DND-41 (cell line): Measurements from ENCODE around the gene CBLN4.

Experiments
- ATAC-seq: fragments of 200-7000 bp; cut with Tn5 transposase; 3 replicates; pipeline ENCODE4 v1.9.1; 2021; ENCODE audit warnings: low read depth; ENCODE audit not compliant: insufficient read depth
- DNase-seq: peaks from one replicate; pipeline ENCODE4 v3.0.0-alpha.2; 2020
- H2AFZ ChIP-seq: 2 replicates; pipeline ENCODE4 v1.6.0; 2012; ENCODE audit warnings: low read depth, low read length
- H3K27ac ChIP-seq: 2 replicates; pipeline ENCODE4 v1.5.1; 2012; ENCODE audit warnings: low read length, inconsistent platforms
- H3K27me3 ChIP-seq: fragments of 200-600 bp; sonication (generic); 2 replicates; pipeline ENCODE4 v1.6.0; 2012; ENCODE audit warnings: low read length, mild to moderate bottlenecking, inconsistent platforms; ENCODE audit not compliant: insufficient read depth, poor library complexity
- H3K36me3 ChIP-seq: 2 replicates; pipeline ENCODE4 v1.5.1; 2012; ENCODE audit warnings: low read length, inconsistent platforms; ENCODE audit not compliant: insufficient read depth
- H3K4me1 ChIP-seq: 2 replicates; pipeline ENCODE4 v1.5.1; 2012; ENCODE audit warnings: mild to moderate bottlenecking, low read length; ENCODE audit not compliant: insufficient read depth
- H3K4me2 ChIP-seq: 2 replicates; pipeline ENCODE4 v1.6.0; 2012; ENCODE audit warnings: mild to moderate bottlenecking, moderate library complexity, low read length, inconsistent platforms; ENCODE audit not compliant: insufficient read depth
- H3K4me3 ChIP-seq, 2 experiments: fragments of 200-600 bp in 1 of 2; shearing (Covaris generic) in 1 of 2; 2 replicates each; pipeline ENCODE4 v1.5.1; 2012 to 2016; ENCODE audit warnings: inconsistent platforms in 2 of 2, low read length in 2 of 2, mild to moderate bottlenecking in 2 of 2, low read depth in 1 of 2, moderate library complexity in 1 of 2
- H3K79me2 ChIP-seq: 2 replicates; pipeline ENCODE4 v1.6.0; 2012; ENCODE audit warnings: low read length, inconsistent platforms; ENCODE audit not compliant: insufficient read depth
- H3K9ac ChIP-seq: 2 replicates; pipeline ENCODE4 v1.6.0; 2012; ENCODE audit warnings: low read depth, mild to moderate bottlenecking, inconsistent platforms, low read length, moderate library complexity
- H3K9me3 ChIP-seq: 2 replicates; pipeline ENCODE4 v1.5.1; 2012; ENCODE audit warnings: low read length, moderate library complexity, mild to moderate bottlenecking, inconsistent platforms; ENCODE audit not compliant: insufficient read depth, severe bottlenecking
- H4K20me1 ChIP-seq: 2 replicates; pipeline ENCODE4 v1.6.0; 2012; ENCODE audit warnings: low read length; ENCODE audit not compliant: insufficient read depth
- EZH2 ChIP-seq: IDR thresholded peaks from 3 replicates; pipeline ENCODE4 v1.6.1; 2012; ENCODE audit warnings: borderline replicate concordance, low read depth, mild to moderate bottlenecking, moderate library complexity, low read length, inconsistent platforms; ENCODE audit not compliant: severe bottlenecking
- TF ChIP-seq, protein P1 (sequence below): IDR thresholded peaks from 2 replicates; pipeline ENCODE4 v1.5.1; 2012; ENCODE audit warnings: borderline replicate concordance, low read length, moderate library complexity, mild to moderate bottlenecking; ENCODE audit not compliant: poor library complexity, severe bottlenecking; ENCODE audit errors: extremely low read depth

CBLN4 gene

DNA sequence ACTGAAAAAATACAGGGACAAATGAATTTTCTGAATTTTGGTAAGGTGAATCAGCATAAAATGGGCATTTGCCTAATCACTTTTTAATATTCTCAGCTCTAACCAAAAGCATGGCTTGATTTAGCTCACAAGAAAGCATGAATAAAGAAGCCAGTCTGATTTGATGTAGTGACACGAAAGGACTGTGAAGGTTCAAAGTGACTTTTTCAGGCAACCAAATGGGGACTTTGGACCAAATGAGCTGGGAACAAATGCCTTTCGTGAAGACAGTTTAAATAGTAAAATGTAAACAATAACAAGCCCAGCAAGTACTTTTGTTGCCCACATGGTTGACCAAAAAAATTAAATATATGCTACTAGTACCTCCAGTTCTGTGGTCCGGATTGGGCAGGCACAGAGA, 12.9 kb upstream of the CBLN4 start:
- DNase-seq (no peak), ATAC-seq (no peak)
- no peak for TF ChIP-seq EZH2
- TF ChIP-seq, protein P1, sequence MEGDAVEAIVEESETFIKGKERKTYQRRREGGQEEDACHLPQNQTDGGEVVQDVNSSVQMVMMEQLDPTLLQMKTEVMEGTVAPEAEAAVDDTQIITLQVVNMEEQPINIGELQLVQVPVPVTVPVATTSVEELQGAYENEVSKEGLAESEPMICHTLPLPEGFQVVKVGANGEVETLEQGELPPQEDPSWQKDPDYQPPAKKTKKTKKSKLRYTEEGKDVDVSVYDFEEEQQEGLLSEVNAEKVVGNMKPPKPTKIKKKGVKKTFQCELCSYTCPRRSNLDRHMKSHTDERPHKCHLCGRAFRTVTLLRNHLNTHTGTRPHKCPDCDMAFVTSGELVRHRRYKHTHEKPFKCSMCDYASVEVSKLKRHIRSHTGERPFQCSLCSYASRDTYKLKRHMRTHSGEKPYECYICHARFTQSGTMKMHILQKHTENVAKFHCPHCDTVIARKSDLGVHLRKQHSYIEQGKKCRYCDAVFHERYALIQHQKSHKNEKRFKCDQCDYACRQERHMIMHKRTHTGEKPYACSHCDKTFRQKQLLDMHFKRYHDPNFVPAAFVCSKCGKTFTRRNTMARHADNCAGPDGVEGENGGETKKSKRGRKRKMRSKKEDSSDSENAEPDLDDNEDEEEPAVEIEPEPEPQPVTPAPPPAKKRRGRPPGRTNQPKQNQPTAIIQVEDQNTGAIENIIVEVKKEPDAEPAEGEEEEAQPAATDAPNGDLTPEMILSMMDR = no peak
- Histone ChIP-seq H4K20me1 (no peaks in the 10 kb centered on the region), H3K4me3 (no peak overlapping the region), H3K9me3 (peaks cover 2% of the 10 kb centered on the region), H3K4me1 (no peaks in the 10 kb centered on the region), H3K27me3 (no peaks in the 10 kb centered on the region), H3K9ac (no peak overlapping the region), H3K79me2 (no peaks in the 10 kb centered on the region), H3K27ac (no peak overlapping the region), H3K4me2 (no peak overlapping the region), H2AFZ (no peak overlapping the region), H3K36me3 (no peaks in the 10 kb centered on the region)

DNA sequence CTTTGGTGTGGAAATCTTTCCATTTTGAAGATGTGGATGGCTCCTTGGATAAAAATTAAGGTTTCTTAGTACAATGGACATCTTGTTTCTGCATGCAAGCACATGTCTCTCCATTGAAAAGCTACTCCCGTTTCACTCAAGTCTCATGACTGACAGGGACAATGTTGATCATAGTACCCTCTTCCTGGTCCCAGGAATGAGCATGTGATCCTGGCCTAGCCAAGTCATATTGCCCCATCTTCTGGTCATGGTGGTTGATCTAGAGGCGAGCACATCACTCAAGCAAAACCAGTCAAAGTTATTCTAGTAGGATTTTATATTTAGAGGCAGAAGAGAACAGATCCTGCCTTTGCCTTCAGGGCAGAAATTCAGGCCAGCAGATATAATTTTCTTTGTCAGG, 12.2 kb upstream of the CBLN4 start:
- no peaks in the 10 kb centered on the region for H3K4me1 ChIP-seq
- no peaks in the 10 kb centered on the region for H3K36me3 ChIP-seq
- no peak overlapping the region for H3K4me2 ChIP-seq
- no peak overlapping the region for H3K4me3 ChIP-seq
- H3K27ac ChIP-seq = no peak overlapping the region
- H4K20me1 ChIP-seq = no peaks in the 10 kb centered on the region
- no peaks in the 10 kb centered on the region for H3K79me2 ChIP-seq
- ATAC-seq = no peak
- TF ChIP-seq, protein P1 = no peak
- TF ChIP-seq EZH2 = no peak
- H2AFZ ChIP-seq = no peak overlapping the region
- H3K27me3 ChIP-seq = no peaks in the 10 kb centered on the region
- H3K9me3 ChIP-seq = peaks cover 2% of the 10 kb centered on the region
- no peak for DNase-seq
- H3K9ac ChIP-seq = no peak overlapping the region

DNA sequence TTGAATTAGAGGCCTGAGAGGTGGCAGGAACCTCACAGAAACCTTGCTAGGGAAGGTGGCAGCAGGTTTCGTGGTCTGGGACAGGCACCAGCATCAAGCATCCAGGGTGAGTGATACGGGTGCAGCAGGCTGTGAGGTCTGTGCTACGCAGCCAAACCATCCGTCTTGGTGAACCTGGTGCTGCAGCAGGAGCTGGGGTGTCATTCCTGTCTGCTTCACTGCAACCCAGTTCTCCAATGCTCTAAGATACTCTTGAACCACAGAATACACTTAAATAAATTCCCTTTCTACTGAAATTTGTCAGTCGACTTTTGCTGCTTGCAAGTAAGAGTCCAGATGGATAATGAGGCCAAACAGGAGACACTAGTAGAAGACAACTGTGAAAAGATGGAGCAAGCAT, 9.7 kb upstream of the CBLN4 start:
- ATAC-seq = no peak
- H3K79me2 ChIP-seq = no peaks in the 10 kb centered on the region
- H4K20me1 ChIP-seq = no peaks in the 10 kb centered on the region
- H3K4me3 ChIP-seq = no peak overlapping the region
- H3K4me2 ChIP-seq = no peak overlapping the region
- TF ChIP-seq, protein P1 = no peak
- no peak for TF ChIP-seq EZH2
- no peak overlapping the region for H2AFZ ChIP-seq
- DNase-seq = no peak
- no peak overlapping the region for H3K9ac ChIP-seq
- H3K27ac ChIP-seq = no peak overlapping the region
- no peaks in the 10 kb centered on the region for H3K27me3 ChIP-seq
- no peaks in the 10 kb centered on the region for H3K4me1 ChIP-seq
- H3K9me3 ChIP-seq = peaks cover 2% of the 10 kb centered on the region
- no peaks in the 10 kb centered on the region for H3K36me3 ChIP-seq

DNA sequence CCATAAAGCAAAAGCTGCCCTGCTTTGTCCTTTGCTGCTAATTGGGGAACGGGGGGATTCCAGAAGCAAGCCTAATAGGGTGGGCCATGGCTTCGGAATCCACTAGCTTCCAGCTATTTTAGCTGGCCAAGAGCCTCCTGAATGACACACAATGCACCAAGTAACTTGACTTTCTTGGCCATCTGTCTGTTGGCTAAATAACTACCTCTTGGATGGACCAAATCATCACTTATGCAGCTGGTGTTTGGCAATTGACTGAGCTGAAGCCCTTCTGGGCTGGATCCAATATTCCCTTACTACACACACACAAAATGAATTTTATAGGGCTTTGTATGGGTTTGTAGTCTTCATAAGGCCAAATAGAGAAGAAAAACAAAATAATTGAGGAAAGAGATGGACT, 8.8 kb upstream of the CBLN4 start:
- ATAC-seq (no peak), DNase-seq (no peak)
- H3K4me3 ChIP-seq = no peak overlapping the region
- no peaks in the 10 kb centered on the region for H3K4me1 ChIP-seq
- TF ChIP-seq, protein P1 = no peak
- TF ChIP-seq EZH2 = no peak
- no peak overlapping the region for H2AFZ ChIP-seq
- H3K9me3 ChIP-seq = peaks cover 2% of the 10 kb centered on the region
- no peak overlapping the region for H3K4me2 ChIP-seq
- no peaks in the 10 kb centered on the region for H3K27me3 ChIP-seq
- no peaks in the 10 kb centered on the region for H4K20me1 ChIP-seq
- no peaks in the 10 kb centered on the region for H3K36me3 ChIP-seq
- no peaks in the 10 kb centered on the region for H3K79me2 ChIP-seq
- no peak overlapping the region for H3K9ac ChIP-seq
- H3K27ac ChIP-seq = no peak overlapping the region
